Cardiac muscle cell (in vitro differentiated cells and primary cell): ENCODE measurements around the gene NTN4. TPM values are rescaled to one million over a fixed set of nuclear protein-coding genes. Genes with fewer than 3 reads are reported as not detected.
"Not testable (repeated sequence)": the region's sequence is repeated elsewhere in the genome, so short reads cannot be mapped to it uniquely, and the experiment has no call there.

Source experiments
- DNase-seq, 2 donors: peaks; one replicate each; pipeline versions ENCODE4 v3.0.0 to v3.0.0-alpha.2; 2010 to 2017; ENCODE audit warnings: low read depth in 1 of 2, low spot score in 1 of 2
- H3K27ac ChIP-seq: fragments of 200-600 bp; sonication (generic); 2 replicates; pipeline ENCODE4 v1.5.1; 2016
- H3K27me3 ChIP-seq: fragments of 200-600 bp; sonication (generic); 2 replicates; pipeline ENCODE4 v1.6.0; 2016; ENCODE audit warnings: control low read depth
- H3K36me3 ChIP-seq: fragments of 200-600 bp; sonication (generic); 2 replicates; pipeline ENCODE4 v1.5.1; 2016; ENCODE audit warnings: control low read depth
- H3K4me1 ChIP-seq: fragments of 200-600 bp; sonication (generic); 2 replicates; pipeline ENCODE4 v1.8.1; 2017; ENCODE audit warnings: low read depth, mild to moderate bottlenecking, mixed run types
- H3K4me3 ChIP-seq: fragments of 200-600 bp; sonication (generic); 2 replicates; pipeline ENCODE4 v1.5.1; 2016; ENCODE audit warnings: mild to moderate bottlenecking
- H3K9me3 ChIP-seq: fragments of 200-600 bp; sonication (generic); 2 replicates; pipeline ENCODE4 v1.5.1; 2017; ENCODE audit warnings: low read depth, mild to moderate bottlenecking, control low read depth
- CTCF ChIP-seq: IDR thresholded peaks from 2 replicates; pipeline ENCODE4 v1.5.1; 2012; ENCODE audit warnings: low read depth, mild to moderate bottlenecking, low read length
- polyA plus RNA-seq: library from polyadenylated mRNA; unstranded; fragments of >200 nt; fragmentation: Nextera tagmentation; extraction: Ambion mirVana; gene quantifications from 2 replicates; pipeline ENCODE4 v1.2.1, GENCODE V29; 2016
- total RNA-seq: library from RNA; depleted of rRNA; stranded (reverse); fragments of >200 nt; gene quantifications from 2 replicates; pipeline ENCODE4 v1.2.3, GENCODE V29; 2016

NTN4 gene
- total and polyA plus RNA-seq, 2 experiments from 2014 or later, result 0.86 to 1.4 TPM

- no peak for DNase-seq
- peaks cover 32% of the 10 kb centered on the region for H3K27me3 ChIP-seq
- H3K4me1 ChIP-seq, result no peaks in the 10 kb centered on the region
- no peak for TF ChIP-seq CTCF
- no peaks in the 10 kb centered on the region for H3K9me3 ChIP-seq
- H3K36me3 ChIP-seq, result no peaks in the 10 kb centered on the region
- H3K4me3 ChIP-seq, result no peak overlapping the region
- no peak overlapping the region for H3K27ac ChIP-seq
Measured at GRCh38 chr12:95739561-95740313, 50.8 kb downstream of the NTN4 start.

- H3K27me3 ChIP-seq, result peaks cover 45% of the 10 kb centered on the region
- no peak for TF ChIP-seq CTCF
- no peaks in the 10 kb centered on the region for H3K36me3 ChIP-seq
- no peaks in the 10 kb centered on the region for H3K4me1 ChIP-seq
- no peaks in the 10 kb centered on the region for H3K9me3 ChIP-seq
- no peak for DNase-seq
- H3K27ac ChIP-seq, result no peak overlapping the region
- no peak overlapping the region for H3K4me3 ChIP-seq
Measured at GRCh38 chr12:95738024-95738611, 52.4 kb downstream of the NTN4 start.

GRCh38 chr12:95736631-95737030, 53.9 kb downstream of the NTN4 start:
- no peaks in the 10 kb centered on the region for H3K9me3 ChIP-seq
- no peak overlapping the region for H3K27ac ChIP-seq
- no peak for TF ChIP-seq CTCF
- H3K27me3 ChIP-seq, result peaks cover 46% of the 10 kb centered on the region
- DNase-seq, result no peak
- no peaks in the 10 kb centered on the region for H3K36me3 ChIP-seq
- no peak overlapping the region for H3K4me3 ChIP-seq
- no peaks in the 10 kb centered on the region for H3K4me1 ChIP-seq

GRCh38 chr12:95735728-95736127, 54.8 kb downstream of the NTN4 start:
- H3K36me3 ChIP-seq, H3K9me3 ChIP-seq, H3K4me1 ChIP-seq, H3K27ac ChIP-seq, H3K4me3 ChIP-seq, DNase-seq: not testable (repeated sequence)
- peaks cover 43% of the 10 kb centered on the region for H3K27me3 ChIP-seq

GRCh38 chr12:95733141-95733825, 57.3 kb downstream of the NTN4 start:
- no peaks in the 10 kb centered on the region for H3K4me1 ChIP-seq
- no peak overlapping the region for H3K27ac ChIP-seq
- no peak overlapping the region for H3K4me3 ChIP-seq
- no peak for TF ChIP-seq CTCF
- H3K36me3 ChIP-seq, result no peaks in the 10 kb centered on the region
- H3K9me3 ChIP-seq, result no peaks in the 10 kb centered on the region
- peaks cover 40% of the 10 kb centered on the region for H3K27me3 ChIP-seq
- peak in 1 of 2 donors; percentile 18 for DNase-seq

GRCh38 chr12:95731519-95731958, 59.0 kb downstream of the NTN4 start:
- Histone ChIP-seq H3K27ac (no peak overlapping the region), H3K27me3 (peaks cover 23% of the 10 kb centered on the region), H3K4me1 (no peaks in the 10 kb centered on the region), H3K36me3 (no peaks in the 10 kb centered on the region), H3K9me3 (no peaks in the 10 kb centered on the region), H3K4me3 (no peak overlapping the region)
- no peak for TF ChIP-seq CTCF
- DNase-seq, result no peak
